ENCODE measurements around the gene TMEM271.

TMEM271 gene

GRCh38 chr4:617644-618641 is 41.8 kb upstream of the TMEM271 start:
- H3K27ac ChIP-seq (ENCODE audit: low read depth, low read length), result no peak overlapping the region
- no peak overlapping the region for H3K9ac ChIP-seq (ENCODE audit: low read length)
- H3K9me3 ChIP-seq (ENCODE audit: low read length), result no peaks in the 10 kb centered on the region
- no peak overlapping the region for H3K4me3 ChIP-seq (ENCODE audit: low read depth in 1 of 2, low read length in 2 of 2)
- H3K4me1 ChIP-seq (ENCODE audit: insufficient read depth, low read length), result no peaks in the 10 kb centered on the region
- no peaks in the 10 kb centered on the region for H3K36me3 ChIP-seq (ENCODE audit: insufficient read depth, low read length)
- H3K27me3 ChIP-seq (ENCODE audit: control insufficient read depth in 1 of 2, insufficient read depth in 2 of 2, low read length in 2 of 2), result peaks cover 0 to 14% of the 10 kb centered on the region in 2 donors

DNA sequence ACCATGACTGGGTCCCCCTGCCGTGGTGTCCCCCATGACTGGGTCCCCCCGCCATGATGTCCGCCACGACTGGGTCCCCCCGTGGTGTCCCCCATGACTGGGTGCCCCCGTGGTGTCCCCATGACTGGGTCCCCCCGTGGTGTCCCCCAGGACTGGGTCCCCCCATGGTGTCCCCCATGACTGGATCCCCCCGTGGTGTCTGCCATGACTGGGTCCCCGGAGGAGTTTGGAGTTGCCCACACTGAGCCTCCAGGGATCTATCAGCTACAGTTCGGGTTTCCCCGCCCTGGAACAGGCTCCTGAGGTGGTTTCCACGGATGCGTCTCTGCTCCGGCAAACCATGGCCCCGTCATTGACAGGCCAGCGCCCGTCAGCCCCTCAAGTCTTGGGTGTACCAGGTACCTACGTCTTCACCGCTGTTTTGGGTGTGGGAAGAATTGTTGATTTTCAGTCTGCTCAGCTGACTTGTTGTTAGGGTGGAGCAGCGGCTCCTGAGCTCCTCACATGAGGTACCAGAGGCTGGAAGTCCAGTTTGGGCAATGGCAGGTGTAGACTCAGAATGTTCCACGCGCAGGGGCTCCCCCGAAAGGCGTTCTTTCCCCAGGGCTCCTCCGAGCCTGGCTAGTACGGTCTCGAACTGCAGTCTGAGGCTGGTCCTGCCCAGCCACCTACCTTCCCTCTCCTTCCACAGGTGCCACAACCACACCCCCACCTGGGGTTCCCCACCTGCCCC is 41.0 kb upstream of the TMEM271 start:
- no peaks in the 10 kb centered on the region for H3K36me3 ChIP-seq (ENCODE audit: insufficient read depth, low read length)
- H3K9ac ChIP-seq (ENCODE audit: low read length), result no peak overlapping the region
- peaks cover 0 to 14% of the 10 kb centered on the region in 2 donors for H3K27me3 ChIP-seq (ENCODE audit: control insufficient read depth in 1 of 2, insufficient read depth in 2 of 2, low read length in 2 of 2)
- H3K4me1 ChIP-seq (ENCODE audit: insufficient read depth, low read length), result no peaks in the 10 kb centered on the region
- no peaks in the 10 kb centered on the region for H3K9me3 ChIP-seq (ENCODE audit: low read length)
- H3K4me3 ChIP-seq (ENCODE audit: low read depth in 1 of 2, low read length in 2 of 2), result no peak overlapping the region
- no peak overlapping the region for H3K27ac ChIP-seq (ENCODE audit: low read depth, low read length)

DNA sequence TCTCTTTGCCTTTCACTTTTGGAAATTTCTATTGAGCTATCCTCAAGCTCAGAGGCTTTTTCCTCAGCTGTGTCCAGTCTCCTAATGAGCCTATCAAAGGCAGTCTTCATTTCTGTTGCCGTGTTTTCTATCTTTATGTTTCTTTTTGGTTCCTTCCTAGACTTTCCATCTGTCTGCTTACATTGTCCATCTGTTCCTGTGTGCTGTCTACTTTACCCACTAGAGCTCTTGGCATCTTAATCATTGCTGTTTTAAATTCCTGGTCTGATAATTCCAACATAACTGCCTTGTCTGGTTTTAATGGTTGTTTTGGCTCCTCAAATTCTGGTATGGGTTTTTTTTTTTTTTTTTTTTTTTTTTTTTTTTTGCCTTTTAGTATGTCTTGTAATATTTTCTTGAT is 40.0 kb upstream of the TMEM271 start:
- H3K27me3 ChIP-seq (ENCODE audit: control insufficient read depth in 1 of 2, insufficient read depth in 2 of 2, low read length in 2 of 2), result peaks cover 0 to 14% of the 10 kb centered on the region in 2 donors
- no peak overlapping the region for H3K27ac ChIP-seq (ENCODE audit: low read depth, low read length)
- H3K9ac ChIP-seq (ENCODE audit: low read length), result no peak overlapping the region
- no peaks in the 10 kb centered on the region for H3K4me1 ChIP-seq (ENCODE audit: insufficient read depth, low read length)
- H3K4me3 ChIP-seq (ENCODE audit: low read depth in 1 of 2, low read length in 2 of 2), result no peak overlapping the region
- H3K9me3 ChIP-seq (ENCODE audit: low read length), result no peaks in the 10 kb centered on the region
- no peaks in the 10 kb centered on the region for H3K36me3 ChIP-seq (ENCODE audit: insufficient read depth, low read length)

GRCh38 chr4:613126-613525 is 37.0 kb upstream of the TMEM271 start:
- Histone ChIP-seq H3K4me3 (ENCODE audit: low read depth in 1 of 2, low read length in 2 of 2) (no peak overlapping the region), H3K9me3 (ENCODE audit: low read length) (no peaks in the 10 kb centered on the region), H3K27ac (ENCODE audit: low read depth, low read length) (no peak overlapping the region), H3K9ac (ENCODE audit: low read length) (no peak overlapping the region), H3K36me3 (ENCODE audit: insufficient read depth, low read length) (no peaks in the 10 kb centered on the region), H3K27me3 (ENCODE audit: control insufficient read depth in 1 of 2, insufficient read depth in 2 of 2, low read length in 2 of 2) (peaks cover 0 to 21% of the 10 kb centered on the region in 2 donors), H3K4me1 (ENCODE audit: insufficient read depth, low read length) (no peaks in the 10 kb centered on the region)

DNA sequence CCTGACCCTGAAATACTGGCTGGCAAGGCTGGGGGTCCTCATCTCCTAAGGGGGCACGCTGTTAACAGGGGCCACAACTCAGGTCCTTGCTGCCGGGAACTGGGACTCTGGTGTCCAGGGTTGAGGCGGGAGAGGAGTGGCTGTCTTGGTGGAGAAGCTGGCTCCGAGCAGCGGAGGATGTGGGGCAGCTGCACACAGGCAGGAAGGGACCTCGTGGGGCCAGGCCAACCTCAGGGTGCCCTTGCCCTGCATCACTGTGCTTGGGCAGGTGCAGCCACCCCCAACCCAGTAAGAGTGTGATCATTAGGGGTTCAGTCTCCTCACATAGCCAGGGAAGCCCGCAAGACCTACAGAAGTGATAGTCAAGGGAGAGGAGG is 36.6 kb upstream of the TMEM271 start:
- Histone ChIP-seq H3K9ac (ENCODE audit: low read length) (no peak overlapping the region), H3K36me3 (ENCODE audit: insufficient read depth, low read length) (no peaks in the 10 kb centered on the region), H3K4me1 (ENCODE audit: insufficient read depth, low read length) (no peaks in the 10 kb centered on the region), H3K27ac (ENCODE audit: low read depth, low read length) (no peak overlapping the region), H3K4me3 (ENCODE audit: low read depth in 1 of 2, low read length in 2 of 2) (no peak overlapping the region), H3K27me3 (ENCODE audit: control insufficient read depth in 1 of 2, insufficient read depth in 2 of 2, low read length in 2 of 2) (peaks cover 0 to 18% of the 10 kb centered on the region in 2 donors), H3K9me3 (ENCODE audit: low read length) (no peaks in the 10 kb centered on the region)

DNA sequence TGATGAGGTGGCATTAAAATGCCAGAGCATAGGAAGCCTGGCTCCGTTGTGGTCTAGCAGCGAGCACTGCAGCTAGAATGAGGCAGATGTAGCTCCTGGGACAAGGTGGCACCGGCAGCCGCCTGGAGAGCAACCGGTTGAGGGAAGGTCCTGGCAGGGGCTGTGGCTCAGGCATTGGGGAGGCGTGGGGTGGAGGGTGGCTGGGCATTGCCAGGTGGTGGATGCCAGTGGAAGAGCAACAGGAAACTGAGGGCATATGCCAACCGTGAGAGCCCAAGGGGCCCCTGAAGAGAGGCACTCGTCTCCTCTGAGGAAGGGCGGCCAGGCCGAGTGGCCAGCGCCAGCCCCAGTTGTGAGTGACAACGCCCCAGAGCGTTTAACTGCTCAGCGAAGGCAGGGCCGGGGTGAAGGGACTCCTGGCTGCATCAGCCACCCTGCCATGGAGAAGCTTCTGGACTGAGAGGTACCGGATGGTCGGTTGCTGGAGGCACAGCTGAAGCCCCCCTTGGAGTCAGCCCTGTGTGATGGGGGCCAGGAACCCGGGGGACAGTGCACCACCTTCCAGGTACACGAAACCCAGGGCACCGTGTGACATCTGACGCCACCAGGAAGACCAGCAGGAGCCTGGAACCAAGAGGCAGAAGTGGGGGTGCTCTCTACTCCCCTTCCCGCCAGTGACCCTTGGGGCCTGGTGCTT is 36.1 kb upstream of the TMEM271 start:
- H3K4me1 ChIP-seq (ENCODE audit: insufficient read depth, low read length), result no peaks in the 10 kb centered on the region
- no peak overlapping the region for H3K27ac ChIP-seq (ENCODE audit: low read depth, low read length)
- peaks cover 0 to 13% of the 10 kb centered on the region in 2 donors for H3K27me3 ChIP-seq (ENCODE audit: control insufficient read depth in 1 of 2, insufficient read depth in 2 of 2, low read length in 2 of 2)
- H3K9ac ChIP-seq (ENCODE audit: low read length), result no peak overlapping the region
- H3K36me3 ChIP-seq (ENCODE audit: insufficient read depth, low read length), result no peaks in the 10 kb centered on the region
- no peaks in the 10 kb centered on the region for H3K9me3 ChIP-seq (ENCODE audit: low read length)
- H3K4me3 ChIP-seq (ENCODE audit: low read depth in 1 of 2, low read length in 2 of 2), result no peak overlapping the region

DNA sequence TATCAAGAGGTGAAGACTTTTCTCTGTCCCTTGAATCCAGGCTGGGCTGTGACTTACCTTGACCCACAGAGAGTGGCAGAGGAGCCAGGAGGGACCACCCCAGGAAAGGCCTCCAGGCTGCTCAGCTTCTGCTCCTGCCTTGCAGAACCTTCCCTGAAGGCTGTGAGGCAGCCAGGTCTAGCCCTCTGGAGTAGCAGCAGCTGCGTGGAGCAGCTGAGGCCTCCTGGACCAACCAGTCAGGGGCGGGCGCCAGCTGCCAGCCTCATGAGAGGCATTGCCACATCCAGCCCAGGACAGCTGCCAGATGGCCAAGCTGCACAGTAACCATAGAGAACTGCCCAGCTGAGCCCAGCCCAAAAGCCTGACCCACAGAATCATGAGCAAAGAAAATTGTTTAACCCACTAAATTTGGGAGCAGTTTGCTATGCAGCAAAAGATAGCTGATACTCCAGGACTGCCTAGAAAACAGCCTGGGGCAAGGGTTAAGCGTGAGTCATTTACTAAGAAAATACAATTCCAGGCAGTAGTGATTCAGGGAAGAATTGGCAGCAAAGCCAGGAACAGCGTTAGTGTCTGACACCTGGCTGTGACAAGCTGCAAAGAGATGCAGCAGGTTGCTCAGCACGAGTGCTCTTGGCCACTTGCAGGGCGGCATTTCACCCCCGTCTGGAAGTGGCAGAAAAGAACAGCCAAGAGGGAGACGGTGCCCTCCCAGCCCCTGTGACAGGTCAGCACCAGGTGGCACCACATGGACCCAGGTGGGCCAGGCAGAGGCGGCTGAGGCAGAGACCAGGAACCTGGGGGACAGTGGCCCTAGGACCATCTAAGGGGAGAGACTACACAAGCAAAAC is 34.5 kb upstream of the TMEM271 start:
- Histone ChIP-seq H3K4me3 (ENCODE audit: low read depth in 1 of 2, low read length in 2 of 2) (no peak overlapping the region), H3K4me1 (ENCODE audit: insufficient read depth, low read length) (no peaks in the 10 kb centered on the region), H3K36me3 (ENCODE audit: insufficient read depth, low read length) (no peaks in the 10 kb centered on the region), H3K27me3 (ENCODE audit: control insufficient read depth in 1 of 2, insufficient read depth in 2 of 2, low read length in 2 of 2) (peaks cover 0 to 8% of the 10 kb centered on the region in 2 donors), H3K9me3 (ENCODE audit: low read length) (no peaks in the 10 kb centered on the region), H3K27ac (ENCODE audit: low read depth, low read length) (no peak overlapping the region), H3K9ac (ENCODE audit: low read length) (no peak overlapping the region)

- no peak overlapping the region for H3K4me3 ChIP-seq (ENCODE audit: low read depth in 1 of 2, low read length in 2 of 2)
These were observed 33.4 kb upstream of the TMEM271 start for GRCh38 chr4:609400-610050.

GRCh38 chr4:608236-608635 is 32.1 kb upstream of the TMEM271 start:
- no peak overlapping the region for H3K27ac ChIP-seq (ENCODE audit: low read depth, low read length)
- peaks cover 0 to 8% of the 10 kb centered on the region in 2 donors for H3K27me3 ChIP-seq (ENCODE audit: control insufficient read depth in 1 of 2, insufficient read depth in 2 of 2, low read length in 2 of 2)
- H3K4me3 ChIP-seq (ENCODE audit: low read depth in 1 of 2, low read length in 2 of 2), result no peak overlapping the region
- no peaks in the 10 kb centered on the region for H3K36me3 ChIP-seq (ENCODE audit: insufficient read depth, low read length)
- no peaks in the 10 kb centered on the region for H3K9me3 ChIP-seq (ENCODE audit: low read length)
- no peaks in the 10 kb centered on the region for H3K4me1 ChIP-seq (ENCODE audit: insufficient read depth, low read length)
- no peak overlapping the region for H3K9ac ChIP-seq (ENCODE audit: low read length)

More at GRCh38 chr4:609400-610050, 33.4 kb upstream of the TMEM271 start:
- no peak overlapping the region for H3K9ac ChIP-seq (ENCODE audit: low read length)
- peaks cover 0 to 8% of the 10 kb centered on the region in 2 donors for H3K27me3 ChIP-seq (ENCODE audit: control insufficient read depth in 1 of 2, insufficient read depth in 2 of 2, low read length in 2 of 2)
- H3K27ac ChIP-seq (ENCODE audit: low read depth, low read length), result no peak overlapping the region
- no peaks in the 10 kb centered on the region for H3K36me3 ChIP-seq (ENCODE audit: insufficient read depth, low read length)
- no peaks in the 10 kb centered on the region for H3K9me3 ChIP-seq (ENCODE audit: low read length)
- H3K4me1 ChIP-seq (ENCODE audit: insufficient read depth, low read length), result no peaks in the 10 kb centered on the region

DNA sequence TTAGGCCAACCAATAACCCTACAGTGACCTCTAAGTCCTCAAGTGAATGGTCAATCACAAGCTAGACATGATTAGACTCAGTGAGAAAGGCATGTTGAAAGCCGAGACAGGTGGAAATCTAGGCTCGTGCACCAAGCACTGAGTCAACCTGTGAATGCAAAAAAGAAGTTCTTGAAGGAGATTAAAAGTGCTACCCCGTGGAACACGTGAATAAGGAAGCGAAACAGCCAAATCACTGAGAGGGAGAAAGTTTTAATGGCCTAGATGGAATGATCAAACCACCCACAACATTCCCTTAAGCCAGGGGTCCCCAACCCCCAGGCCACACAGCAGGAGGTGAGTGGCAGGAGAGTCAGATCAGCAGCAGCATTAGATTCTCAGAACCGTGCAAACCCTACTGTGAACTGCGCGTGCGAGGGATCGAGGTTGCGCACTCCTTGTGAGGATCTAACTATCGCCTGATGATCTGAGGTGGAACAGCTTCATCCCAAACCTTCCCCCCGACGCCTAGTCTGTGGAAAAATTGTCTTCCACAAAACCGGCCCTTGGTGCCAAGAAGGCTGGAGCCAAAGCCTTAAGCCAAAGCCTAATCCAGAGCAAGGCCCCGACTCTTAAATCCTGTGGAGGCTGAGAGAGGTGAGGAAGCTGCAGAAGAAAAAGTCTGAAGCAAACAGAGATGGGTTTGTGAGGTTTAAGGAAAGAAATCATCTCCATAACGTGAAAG is 29.8 kb upstream of the TMEM271 start:
- Histone ChIP-seq H3K27me3 (ENCODE audit: control insufficient read depth in 1 of 2, insufficient read depth in 2 of 2, low read length in 2 of 2) (peaks cover 0 to 12% of the 10 kb centered on the region in 2 donors), H3K27ac (ENCODE audit: low read depth, low read length) (no peak overlapping the region), H3K4me3 (ENCODE audit: low read depth in 1 of 2, low read length in 2 of 2) (no peak overlapping the region), H3K9ac (ENCODE audit: low read length) (no peak overlapping the region), H3K4me1 (ENCODE audit: insufficient read depth, low read length) (no peaks in the 10 kb centered on the region), H3K9me3 (ENCODE audit: low read length) (no peaks in the 10 kb centered on the region), H3K36me3 (ENCODE audit: insufficient read depth, low read length) (no peaks in the 10 kb centered on the region)
